Measurements from ENCODE around the gene MYL5.
"Not testable (repeated sequence)": the region's sequence is repeated elsewhere in the genome, so short reads cannot be mapped to it uniquely, and the experiment has no call there.

Gene MYL5, protein sequence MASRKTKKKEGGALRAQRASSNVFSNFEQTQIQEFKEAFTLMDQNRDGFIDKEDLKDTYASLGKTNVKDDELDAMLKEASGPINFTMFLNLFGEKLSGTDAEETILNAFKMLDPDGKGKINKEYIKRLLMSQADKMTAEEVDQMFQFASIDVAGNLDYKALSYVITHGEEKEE

DNA sequence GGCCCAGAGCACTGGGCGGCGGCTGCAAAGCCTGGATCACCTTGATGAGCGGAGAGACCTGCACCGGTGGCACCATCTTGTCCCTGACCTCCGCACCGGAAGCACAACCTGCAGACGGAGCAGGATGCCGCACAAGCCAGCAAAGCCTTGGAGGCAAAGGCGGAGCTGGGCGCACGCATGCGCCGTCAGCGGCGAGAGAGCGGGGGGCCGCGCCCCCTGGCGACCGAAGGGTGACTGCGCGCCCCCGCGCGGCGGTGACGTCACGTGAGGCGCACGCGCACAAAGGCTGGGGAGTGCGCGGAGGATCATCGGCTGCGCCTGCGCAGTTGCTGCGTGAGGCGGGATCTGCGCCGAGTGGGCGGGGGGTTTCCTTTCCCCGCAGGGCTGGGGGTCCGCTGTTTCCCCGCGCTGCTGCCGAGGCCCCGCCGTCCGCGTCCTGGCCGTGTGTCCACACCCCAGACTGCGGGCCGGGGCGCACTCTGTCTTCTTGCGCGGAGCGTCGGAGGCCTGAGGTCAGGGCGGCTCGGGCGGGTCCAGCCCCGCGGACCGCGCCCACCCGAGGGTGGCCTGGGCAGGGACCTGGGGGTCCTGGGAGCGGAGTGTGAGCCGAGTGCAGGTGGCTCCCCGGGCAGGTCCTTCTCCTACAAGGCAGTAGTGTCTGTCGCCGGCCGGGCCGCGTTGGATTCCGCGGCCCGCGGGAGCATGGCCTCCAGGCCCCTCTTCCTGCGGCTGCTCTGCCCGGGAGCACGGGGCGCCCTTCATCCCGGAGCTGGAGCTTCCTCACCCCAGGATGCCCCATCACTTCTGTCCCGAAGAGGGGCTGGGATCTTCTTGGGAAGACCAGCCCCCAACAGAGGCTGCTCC is at the start of gene MYL5, which contains the start of gene ATP5ME:
Gene MYL5, plus strand, starts transcription at position 371 of the 864 bp plus-strand sequence. CDS start 3,485 bp downstream, outside the sequence.
Gene ATP5ME, minus strand, starts transcription at position 105 of the 864 bp plus-strand sequence. Its CDS starts 29 bp downstream, at position 76.
- peak; percentile 92 for DNase-seq

DNA sequence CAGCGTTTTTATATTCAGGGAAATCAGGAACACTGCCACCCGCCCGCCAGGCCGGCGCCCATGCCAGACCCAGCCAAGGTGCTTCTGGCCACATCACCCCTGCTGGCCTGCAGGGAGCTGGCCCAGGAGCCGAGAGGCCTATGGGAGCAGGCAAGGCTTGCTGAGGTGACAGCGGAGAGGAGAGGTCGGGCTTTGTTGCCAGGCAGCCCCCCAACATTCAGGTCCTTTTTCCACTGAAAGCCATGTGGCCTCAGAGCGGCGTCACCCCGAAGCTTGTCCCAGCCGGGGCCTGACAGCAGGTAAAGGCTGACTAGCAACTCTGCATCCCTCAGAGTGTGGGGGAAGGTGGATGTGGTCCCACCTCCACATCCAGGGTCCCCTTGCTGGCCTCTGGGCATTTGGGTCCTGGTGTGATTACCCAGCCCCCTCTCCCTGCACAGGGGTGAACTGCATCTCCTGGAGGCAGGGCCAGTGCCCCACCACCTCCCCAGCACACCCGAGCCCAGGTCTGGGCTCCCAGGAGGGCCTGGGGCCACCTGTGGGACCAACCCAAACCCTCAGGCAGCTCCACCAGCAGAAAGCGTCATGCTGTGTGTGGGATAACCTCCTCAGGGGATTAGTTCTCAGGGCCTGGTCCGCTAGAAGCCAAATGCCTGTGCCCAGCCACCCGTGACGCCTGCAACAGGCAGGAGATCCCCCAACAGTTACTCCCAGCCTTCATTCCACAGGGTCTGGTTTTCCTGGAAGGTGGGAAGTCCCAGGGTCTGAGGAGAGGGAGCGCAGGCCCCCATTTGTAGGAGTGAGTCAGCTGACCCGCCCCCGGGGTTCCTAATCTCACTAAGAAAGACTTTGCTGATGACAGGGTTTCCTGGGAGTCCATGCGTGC is 49.4 kb upstream of the MYL5 start, which contains the start of gene PDE6B:
Gene PDE6B, plus strand, starts transcription at position 869 of the 886 bp plus-strand sequence. CDS start 54 bp downstream, outside the sequence.
- DNase-seq, result no peak

DNA sequence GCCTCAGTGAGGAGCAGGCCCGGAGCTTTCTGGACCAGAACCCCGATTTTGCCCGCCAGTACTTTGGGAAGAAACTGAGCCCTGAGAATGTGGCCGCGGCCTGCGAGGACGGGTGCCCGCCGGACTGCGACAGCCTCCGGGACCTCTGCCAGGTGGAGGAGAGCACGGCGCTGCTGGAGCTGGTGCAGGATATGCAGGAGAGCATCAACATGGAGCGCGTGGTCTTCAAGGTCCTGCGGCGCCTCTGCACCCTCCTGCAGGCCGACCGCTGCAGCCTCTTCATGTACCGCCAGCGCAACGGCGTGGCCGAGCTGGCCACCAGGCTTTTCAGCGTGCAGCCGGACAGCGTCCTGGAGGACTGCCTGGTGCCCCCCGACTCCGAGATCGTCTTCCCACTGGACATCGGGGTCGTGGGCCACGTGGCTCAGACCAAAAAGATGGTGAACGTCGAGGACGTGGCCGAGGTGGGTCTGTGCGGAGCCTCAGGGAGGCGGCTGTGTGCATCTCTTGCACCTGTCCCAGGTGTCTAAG is 48.6 kb upstream of the MYL5 start:
- no peak for DNase-seq

DNA sequence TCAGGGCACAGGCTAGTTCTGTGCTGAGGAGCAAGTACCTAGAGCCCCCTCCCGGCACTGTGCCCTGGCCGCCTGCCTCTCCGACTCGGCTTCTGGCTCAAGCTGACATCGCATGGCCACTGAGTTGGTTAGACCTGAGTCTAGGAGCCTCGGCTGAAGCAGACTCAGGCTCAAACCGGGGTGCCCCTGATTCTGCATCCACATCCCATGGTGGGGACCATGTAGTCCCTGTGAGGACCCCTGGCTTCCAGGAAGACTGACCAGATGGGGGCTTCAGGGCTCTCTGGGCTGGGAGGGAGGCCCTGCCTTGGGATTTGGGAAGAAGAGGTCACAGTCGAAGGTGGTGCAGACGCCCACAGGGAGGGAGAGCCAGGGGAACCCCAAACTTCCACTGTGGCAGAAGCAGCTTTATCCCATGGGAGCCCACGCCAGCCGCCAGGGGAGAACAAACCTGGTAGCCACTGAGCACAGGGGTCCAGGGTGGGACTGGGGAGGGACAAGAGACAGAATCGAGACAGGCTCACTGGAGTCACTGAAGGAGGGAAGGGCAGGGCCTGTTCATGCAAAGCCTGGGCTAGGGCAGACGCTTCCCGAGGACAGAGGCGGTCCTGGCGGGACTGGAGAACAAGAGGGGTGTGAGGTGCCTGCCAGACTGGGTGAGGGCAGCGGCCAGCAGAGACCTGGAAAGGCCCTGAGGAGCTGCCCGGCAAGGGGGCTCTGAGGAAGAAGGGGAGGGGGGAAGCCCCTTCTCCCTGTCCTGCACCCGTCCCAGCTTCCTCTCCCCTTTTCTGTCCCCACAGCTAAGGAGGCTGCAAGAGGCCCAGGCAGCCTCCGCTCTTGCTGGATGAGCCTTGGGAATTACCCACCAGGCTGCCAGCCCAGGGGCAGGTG is 47.9 kb upstream of the MYL5 start:
- DNase-seq, result no peak

DNA sequence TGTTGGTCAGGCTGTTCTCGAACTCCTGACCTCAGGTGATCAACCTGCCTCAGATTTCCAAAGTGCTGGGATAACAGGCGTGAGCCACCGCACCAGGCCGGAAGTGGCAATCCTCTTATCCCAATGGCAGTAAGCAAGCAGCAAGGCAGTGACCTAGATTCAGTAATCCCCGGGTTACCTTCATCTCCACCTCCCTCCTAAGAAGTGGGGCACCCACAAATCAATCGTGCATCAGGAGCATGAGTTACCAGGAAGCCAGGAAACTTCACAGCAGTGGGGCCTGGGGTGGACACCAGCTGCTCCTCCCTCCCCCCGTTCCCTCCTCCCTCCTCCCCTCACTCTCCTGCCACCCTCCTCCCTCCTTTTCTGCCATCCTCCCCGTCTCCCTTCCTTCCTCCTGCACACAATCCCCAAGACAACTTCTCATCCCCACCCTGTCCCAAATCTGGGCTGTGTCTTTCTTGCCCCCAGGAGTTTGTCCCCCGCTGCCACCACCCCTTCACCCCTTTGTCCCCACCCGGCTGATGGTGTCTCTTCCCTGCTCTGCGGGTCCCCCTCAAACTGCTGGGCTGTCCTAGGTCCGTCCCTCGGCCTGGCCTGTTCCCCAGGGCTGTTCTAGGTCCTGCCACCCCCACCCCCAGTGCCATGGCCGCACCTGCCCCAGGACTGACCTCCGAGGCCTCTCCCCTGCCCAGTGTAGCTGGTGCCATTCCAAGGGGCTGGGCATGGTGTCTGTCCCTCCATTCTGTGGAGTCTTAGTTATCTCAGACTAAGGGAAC is 46.8 kb upstream of the MYL5 start:
- DNase-seq, result no peak

DNA sequence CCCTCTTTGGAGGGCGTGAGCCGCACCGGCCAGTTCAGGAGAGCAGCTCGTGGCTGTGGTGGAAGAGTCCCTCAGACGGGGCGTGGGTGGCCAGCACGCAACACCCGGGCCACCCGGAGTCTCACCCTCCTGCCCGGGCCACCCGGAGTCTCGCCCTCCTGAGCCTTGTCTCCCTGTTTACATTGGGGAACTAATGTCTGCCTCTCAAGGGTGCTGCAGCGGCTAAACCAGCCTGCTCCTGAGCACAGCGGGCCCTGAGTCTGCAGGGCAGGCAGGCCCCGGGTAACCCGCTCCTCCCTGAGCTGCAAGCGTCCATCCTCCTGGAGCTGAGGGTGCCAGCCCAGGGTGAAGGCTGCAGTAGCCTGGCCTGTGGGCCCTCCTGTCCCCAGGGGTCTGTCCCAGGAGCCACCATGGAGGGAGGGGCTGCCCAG is 46.0 kb upstream of the MYL5 start:
- DNase-seq, result no peak

DNA sequence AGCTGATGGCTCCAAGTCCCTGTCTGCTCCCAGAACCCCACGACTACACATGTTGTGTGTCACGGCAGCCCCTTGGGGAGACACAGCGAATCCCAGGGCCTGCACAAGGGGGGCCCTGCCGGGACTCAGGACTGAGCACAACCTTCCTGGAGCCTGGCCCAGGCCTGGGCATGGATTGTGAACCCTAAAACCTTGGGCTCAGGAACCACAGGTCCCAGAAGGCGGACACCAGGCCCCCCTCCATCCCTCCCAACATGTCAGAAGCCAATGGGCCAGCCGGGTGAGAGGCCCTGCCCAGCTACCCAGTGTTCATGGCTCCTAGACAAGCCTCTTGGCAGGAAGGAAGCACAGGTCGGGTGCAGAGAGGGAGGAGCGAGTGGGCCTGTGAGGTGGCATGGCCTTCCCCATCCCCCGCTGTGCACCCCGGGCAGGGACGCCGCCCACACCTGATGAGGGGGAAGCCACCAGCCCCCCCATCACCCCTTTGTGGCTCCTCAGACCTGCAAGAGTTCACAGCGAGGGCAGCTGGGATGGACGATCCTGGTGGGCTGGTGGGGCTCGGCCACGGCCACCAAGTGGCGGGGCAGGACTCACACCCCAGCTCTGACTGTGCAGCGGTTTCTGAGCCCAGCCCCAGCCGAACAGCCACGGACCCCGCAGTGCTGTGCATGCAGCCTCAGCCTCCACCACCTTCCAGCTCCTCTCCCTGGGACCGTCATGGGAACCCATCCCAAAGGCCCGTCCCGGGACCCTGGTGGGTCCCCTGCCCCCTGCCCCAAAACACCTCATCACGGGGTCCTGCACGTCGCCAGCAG is 45.3 kb upstream of the MYL5 start:
- no peak for DNase-seq

DNA sequence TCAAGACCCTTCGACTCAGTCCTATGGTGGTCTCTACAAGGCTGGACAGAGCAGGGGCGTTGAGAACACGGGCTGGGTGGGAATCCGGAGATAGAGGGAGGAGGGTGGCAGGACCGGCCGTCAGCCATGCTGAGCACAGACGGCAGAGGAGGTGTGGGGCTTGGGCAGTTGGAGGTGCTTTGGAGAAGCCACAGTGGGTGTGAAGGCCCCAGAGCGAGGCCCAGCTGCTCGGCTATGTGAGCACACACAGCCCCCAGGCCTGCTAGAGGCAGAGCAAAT is 44.8 kb upstream of the MYL5 start:
- no peak for DNase-seq

DNA sequence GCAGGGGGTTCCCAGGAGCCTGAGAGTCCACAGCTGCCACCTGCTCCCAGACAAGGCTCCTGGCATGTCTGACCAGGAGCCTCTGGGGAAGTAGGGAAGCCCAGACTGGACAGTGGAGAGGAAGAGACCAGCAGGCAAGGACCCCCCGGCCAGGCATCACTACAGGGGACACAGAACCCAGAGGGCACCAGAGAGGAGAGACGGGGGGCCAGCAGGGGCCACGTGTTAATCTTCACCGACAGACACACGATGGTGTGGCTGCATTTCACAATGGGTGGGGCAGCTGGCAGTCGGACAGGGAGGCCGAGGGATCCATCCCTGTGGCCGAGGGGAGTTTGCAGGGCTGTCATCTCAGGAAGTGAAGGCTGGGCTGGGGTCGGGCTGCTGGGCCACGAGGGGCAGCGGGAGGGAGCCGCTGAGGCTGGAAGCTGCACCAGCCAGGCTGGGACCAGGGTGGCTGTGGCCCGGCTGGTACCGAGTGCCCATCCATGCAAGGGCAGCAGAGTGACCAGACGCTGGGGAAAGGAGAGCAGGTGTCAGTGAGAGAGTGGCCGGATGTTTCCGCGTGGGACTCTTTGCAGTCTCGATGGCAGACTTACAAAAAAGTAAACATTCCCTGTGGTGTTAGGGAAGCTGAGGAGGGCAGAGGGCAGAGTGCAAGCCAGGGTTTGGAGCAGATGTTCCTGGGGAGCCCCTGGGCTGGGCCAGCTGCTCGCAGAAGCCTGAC is 44.3 kb upstream of the MYL5 start:
- DNase-seq, result no peak

DNA sequence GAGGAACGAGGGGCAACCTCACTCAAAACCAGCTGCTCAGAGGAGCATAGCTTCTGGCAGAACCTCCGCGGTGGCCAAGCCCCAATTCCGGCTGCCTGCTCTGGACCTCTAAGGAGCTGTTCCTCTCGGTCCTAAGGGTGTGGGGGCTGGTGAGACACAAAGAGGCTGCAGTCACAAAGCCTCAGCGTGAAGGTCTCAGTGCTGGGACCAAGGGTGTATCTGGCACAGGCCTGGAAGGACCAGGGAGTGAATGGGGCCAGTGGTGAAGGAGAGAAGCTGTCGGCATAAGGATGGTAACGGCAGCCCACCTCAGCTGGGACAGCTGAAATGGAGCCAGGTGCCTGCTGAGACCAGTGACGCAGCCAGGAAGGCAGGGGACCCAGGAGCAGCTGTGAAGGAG is 43.7 kb upstream of the MYL5 start:
- DNase-seq, result no peak

DNA sequence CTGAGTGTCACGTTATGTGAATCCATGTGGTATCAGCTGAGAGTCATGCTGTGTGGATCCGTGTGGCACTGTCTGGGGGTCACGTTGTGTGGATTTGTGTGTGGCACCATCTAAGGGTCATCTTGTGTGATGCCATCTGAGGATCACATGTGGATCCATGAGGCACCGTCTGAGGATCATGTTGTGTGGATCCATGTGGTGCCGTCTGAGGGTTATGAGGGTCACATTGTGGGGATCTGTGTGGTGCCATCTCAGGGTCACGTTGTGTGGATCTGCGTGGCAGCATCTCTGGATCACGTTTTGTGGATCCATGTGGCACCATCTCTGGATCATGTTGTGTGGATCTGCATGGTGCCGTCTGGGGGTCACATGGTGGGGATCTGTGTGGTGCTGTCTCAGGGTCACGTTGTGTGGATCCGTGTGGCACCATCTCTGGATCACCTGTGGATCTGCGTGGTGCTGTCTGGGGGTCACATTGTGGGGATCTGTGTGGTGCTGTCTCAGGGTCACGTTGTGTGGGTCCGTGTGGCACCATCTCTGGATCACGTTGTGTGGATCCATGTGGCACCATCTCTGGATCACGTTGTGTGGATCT is 42.0 kb upstream of the MYL5 start:
- no peak for DNase-seq

DNA sequence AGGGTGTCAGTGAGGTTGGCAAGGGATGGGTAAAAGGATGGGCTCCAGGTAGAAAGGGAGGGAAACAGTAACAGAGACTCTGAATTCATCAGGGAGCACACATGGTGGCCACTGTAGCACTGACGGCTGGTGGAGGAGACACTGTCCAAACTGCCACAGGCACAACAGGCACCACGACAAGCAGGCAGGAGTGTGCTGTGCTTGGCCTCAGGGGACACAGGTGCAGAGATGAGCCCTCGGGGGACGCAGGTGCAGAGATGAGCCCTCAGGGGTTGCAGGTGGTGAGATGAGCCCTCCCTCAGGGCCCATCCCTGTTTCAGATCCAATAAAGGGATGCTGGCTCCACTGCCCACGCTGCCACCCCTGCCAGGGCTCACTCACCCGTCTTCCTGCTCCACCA is 41.4 kb upstream of the MYL5 start:
- DNase-seq, result no peak

DNA sequence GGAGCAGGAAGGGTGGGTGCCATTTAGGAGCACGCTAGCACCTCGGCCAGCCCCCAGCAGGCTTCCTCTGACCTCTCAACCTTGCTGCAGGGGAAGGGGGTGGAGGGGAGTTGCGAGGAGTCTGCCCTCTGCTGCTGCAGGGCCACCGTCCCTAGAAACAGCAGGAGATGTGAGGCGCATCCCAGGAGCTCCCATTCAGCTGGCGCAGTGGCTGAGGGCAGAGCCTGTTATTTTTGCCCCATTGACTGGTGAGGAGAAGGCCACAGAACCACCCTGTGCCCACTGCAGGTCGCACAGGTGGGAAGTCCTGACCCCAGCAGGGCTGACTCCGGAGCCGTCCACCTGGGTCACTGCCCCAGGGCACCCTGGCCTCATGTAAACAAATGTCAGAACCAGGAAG is 40.9 kb upstream of the MYL5 start:
- no peak for DNase-seq

DNA sequence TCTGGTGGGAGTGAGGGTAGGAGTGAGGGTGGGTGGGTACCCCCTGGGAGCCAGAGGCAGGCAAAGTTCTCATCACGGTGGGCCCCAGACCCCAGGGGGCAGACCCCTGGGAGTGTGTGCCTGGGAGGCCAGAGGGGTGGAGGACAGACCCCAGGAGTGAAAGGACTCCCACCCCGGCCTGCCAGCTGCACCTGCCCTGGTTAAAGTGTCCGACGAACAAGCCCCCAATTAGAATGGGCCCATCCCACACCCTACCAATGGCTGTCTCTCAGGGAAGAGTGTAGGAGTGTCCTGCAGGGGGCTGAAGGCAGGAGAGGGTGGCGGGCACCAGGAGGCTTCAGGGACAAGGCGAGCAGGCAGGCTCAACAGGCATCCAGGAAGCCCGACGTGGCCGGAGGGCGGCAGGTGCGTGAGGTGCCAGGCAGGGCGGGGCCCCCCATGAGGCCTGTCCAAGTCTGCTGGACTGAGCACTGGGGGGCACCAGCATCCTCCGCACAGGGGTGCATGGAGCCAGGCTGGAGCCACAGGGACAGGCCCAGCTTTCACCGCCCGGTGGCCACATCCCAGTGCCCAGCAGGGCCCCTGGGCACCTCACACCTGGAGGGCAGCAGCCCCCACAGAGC is 40.3 kb upstream of the MYL5 start:
- DNase-seq, result no peak

DNA sequence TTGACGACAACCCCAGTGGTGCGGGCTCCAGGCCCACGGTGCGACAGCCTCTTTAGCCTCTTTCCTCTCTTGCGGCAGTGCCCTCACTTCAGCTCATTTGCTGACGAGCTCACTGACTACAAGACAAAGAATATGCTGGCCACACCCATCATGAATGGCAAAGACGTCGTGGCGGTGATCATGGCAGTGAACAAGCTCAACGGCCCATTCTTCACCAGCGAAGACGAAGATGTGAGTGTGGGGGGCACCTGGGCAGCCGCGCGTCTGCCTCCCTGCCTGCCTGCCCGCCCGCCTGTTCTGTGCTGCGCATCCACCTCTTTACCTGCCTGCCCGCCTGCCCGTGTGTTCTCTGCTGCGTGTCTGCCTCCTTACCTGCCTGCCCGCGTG is 39.8 kb upstream of the MYL5 start:
- no peak for DNase-seq

DNA sequence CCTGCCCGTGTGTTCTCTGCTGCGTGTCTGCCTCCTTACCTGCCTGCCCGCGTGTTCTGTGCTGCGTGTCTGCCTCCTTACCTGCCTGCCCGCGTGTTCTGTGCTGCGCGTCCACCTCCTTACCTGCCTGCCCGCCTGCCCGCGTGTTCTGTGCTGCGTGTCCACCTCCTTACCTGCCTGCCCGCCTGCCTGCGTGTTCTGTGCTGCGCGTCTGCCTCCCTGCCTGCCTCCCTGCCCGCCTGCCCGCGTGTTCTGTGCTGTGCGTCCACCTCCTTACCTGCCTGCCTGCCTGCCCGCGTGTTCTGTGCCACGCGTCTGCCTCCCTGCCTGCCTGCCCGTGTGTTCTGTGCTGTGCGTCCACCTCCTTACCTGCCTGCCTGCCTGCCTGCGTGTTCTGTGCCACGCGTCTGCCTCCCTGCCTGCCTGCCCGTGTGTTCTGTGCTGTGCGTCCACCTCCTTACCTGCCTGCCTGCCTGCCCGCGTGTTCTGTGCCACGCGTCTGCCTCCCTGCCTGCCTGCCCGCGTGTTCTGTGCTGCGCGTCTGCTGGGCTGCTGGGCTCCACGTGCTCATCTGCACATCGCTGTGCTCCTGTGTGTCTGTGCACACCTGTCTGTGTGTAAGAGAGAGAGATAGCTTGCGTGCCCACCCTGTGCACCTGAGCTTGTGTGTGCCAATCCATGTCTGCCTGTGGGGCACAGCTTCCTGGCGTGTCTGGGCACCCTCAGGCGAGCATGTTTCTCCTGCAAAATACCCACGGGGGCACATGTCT is 39.1 kb upstream of the MYL5 start:
- not testable (repeated sequence) for DNase-seq

DNA sequence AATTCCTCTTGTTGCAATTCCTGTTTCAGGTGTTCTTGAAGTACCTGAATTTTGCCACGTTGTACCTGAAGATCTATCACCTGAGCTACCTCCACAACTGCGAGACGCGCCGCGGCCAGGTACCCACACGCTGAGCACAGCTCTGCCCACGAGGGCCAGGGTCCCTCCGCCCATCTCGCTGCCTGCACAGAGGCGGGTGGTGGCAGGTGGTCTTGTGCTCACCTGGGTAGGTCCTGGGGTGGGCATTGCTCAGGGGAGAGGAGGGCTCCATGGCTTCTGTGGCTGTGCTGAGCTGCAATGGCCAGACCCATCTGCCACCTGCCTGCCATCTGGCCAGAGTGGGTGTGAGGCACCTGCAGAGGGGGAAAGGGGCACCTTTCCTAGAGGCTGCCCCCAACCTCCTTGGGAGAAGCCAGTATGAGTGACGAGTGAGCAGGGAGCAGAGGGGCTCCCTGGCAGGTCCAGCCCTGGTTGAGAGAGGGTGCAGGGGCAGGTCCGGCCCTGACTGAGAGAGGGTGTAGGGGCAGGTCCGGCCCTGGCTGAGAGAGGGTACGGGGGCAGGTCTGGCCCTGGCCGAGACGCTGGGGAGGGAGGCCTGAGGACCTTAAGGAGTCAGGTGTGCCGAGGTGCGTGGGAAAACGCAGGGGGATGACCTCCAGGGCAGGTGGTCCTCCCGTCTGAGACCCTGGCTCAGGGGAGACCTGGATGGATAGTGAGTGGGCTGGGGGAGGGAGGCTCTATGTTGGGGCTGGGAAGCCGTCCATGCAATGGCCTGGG is 38.3 kb upstream of the MYL5 start:
- DNase-seq, result no peak
